ENCODE measurements around the gene NUDT19. TPM values are rescaled to one million over a fixed set of nuclear protein-coding genes. Genes with fewer than 3 reads are reported as not detected.

Gene NUDT19
- total RNA-seq, 1 donor from 2014 or later = 14.2 TPM

GRCh38 chr19:32749361-32749760 is 57.7 kb downstream of the NUDT19 start:
- TF ChIP-seq, protein P1, sequence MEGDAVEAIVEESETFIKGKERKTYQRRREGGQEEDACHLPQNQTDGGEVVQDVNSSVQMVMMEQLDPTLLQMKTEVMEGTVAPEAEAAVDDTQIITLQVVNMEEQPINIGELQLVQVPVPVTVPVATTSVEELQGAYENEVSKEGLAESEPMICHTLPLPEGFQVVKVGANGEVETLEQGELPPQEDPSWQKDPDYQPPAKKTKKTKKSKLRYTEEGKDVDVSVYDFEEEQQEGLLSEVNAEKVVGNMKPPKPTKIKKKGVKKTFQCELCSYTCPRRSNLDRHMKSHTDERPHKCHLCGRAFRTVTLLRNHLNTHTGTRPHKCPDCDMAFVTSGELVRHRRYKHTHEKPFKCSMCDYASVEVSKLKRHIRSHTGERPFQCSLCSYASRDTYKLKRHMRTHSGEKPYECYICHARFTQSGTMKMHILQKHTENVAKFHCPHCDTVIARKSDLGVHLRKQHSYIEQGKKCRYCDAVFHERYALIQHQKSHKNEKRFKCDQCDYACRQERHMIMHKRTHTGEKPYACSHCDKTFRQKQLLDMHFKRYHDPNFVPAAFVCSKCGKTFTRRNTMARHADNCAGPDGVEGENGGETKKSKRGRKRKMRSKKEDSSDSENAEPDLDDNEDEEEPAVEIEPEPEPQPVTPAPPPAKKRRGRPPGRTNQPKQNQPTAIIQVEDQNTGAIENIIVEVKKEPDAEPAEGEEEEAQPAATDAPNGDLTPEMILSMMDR (IDR thresholded peaks at IDR 0.05; ENCODE audit: unreplicated experiment) = no peak
- H3K4me3 Mint-ChIP-seq = no peak overlapping the region
- H3K27me3 Mint-ChIP-seq (ENCODE audit: low read depth) = peaks cover 7% of the 10 kb centered on the region
- no peak for DNase-seq (ENCODE audit: low spot score in 2 of 2, unreplicated experiment in 2 of 2)
- no peaks in the 10 kb centered on the region for H3K4me1 Mint-ChIP-seq
- no peak overlapping the region for H3K27ac Mint-ChIP-seq
- H3K9me3 Mint-ChIP-seq = no peaks in the 10 kb centered on the region
- H3K36me3 Mint-ChIP-seq = no peaks in the 10 kb centered on the region

DNA sequence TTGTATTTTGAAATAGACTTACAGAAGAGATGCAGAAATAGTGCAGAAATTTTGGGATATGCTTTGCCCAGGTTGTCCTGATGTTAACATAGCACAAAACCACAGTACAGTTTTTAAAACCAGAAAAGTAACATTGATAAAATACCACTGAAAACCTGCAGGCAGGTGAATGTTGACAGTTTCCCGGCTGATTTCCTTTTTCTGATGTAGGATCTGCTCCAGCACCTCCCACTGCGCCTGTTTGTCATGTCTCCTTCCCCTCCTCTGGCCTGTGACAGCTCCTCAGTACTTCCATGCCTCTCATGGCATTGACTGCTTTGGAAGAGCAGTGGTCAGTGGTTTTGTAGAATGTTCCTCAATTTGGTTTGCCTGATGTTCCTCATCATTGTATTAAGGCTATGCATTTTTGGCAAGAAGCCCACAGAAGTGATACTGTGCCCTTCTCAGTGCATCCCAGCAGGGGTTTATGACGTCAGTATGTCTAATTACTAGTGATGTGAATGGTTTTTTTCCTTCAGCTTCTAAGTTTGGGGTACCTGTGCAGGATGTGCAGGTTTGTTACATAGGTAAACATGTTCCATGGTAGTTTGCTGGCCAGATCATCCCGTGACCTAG is 58.9 kb downstream of the NUDT19 start:
- Mint-ChIP-seq H3K4me1 (no peaks in the 10 kb centered on the region), H3K9me3 (no peaks in the 10 kb centered on the region), H3K4me3 (no peak overlapping the region), H3K36me3 (no peaks in the 10 kb centered on the region), H3K27ac (no peak overlapping the region), H3K27me3 (ENCODE audit: low read depth) (peaks cover 11% of the 10 kb centered on the region)
- no peak for DNase-seq (ENCODE audit: low spot score in 2 of 2, unreplicated experiment in 2 of 2)
- TF ChIP-seq, protein P1 (IDR thresholded peaks at IDR 0.05; ENCODE audit: unreplicated experiment) = no peak

GRCh38 chr19:32751066-32751465 is 59.4 kb downstream of the NUDT19 start:
- H3K36me3 Mint-ChIP-seq = no peaks in the 10 kb centered on the region
- H3K4me3 Mint-ChIP-seq = no peak overlapping the region
- no peaks in the 10 kb centered on the region for H3K9me3 Mint-ChIP-seq
- no peaks in the 10 kb centered on the region for H3K4me1 Mint-ChIP-seq
- H3K27ac Mint-ChIP-seq = no peak overlapping the region
- DNase-seq (ENCODE audit: low spot score in 2 of 2, unreplicated experiment in 2 of 2) = no peak
- TF ChIP-seq, protein P1 (IDR thresholded peaks at IDR 0.05; ENCODE audit: unreplicated experiment) = no peak
- peaks cover 13% of the 10 kb centered on the region for H3K27me3 Mint-ChIP-seq (ENCODE audit: low read depth)

DNA sequence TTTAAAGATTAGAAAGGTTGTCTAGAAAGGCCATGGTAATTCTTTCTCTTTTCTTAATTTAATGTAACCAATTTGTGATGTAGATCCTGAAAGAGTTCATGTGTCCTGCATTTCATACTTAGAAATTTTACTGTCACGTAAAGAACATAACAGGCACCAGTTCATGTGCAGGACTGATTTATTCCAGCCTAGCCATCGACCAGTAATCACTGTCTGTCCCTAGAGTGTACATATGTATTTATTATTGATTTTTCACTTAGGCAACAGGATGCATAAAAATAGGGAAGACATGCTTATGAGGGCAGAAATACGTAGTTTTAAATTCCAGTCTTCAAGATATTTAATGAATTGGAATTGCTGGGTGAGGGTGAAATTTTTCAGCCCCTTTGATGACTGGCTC is 65.6 kb downstream of the NUDT19 start:
- TF ChIP-seq, protein P1 (IDR thresholded peaks at IDR 0.05; ENCODE audit: unreplicated experiment) = no peak

More for the DNA sequence above, 65.6 kb downstream of the NUDT19 start:
- Mint-ChIP-seq H3K4me1 (no peaks in the 10 kb centered on the region), H3K36me3 (no peaks in the 10 kb centered on the region), H3K4me3 (no peak overlapping the region), H3K27me3 (ENCODE audit: low read depth) (peaks cover 10% of the 10 kb centered on the region), H3K9me3 (peaks cover 6% of the 10 kb centered on the region), H3K27ac (no peak overlapping the region)
- no peak for DNase-seq (ENCODE audit: low spot score in 2 of 2, unreplicated experiment in 2 of 2)

Other genes with a start within 250 kb of the NUDT19 start
- gene PDCD5, start 110.6 kb upstream of the NUDT19 start, total RNA-seq = 97.9 to 101 TPM (median 98.7 TPM) in 3 replicates
- gene ANKRD27, start 16.6 kb upstream of the NUDT19 start, total RNA-seq = 30.9 to 33.3 TPM (median 31.8 TPM) in 3 replicates
- 0.11 to 0.38 TPM (median 0.29 TPM) in 3 replicates for gene RGS9BP, start 16.0 kb upstream of the NUDT19 start, total RNA-seq
- 0.24 to 0.63 TPM (median 0.43 TPM) in 3 replicates for gene TDRD12, start 27.9 kb downstream of the NUDT19 start, total RNA-seq
- gene SLC7A9, start 177.9 kb downstream of the NUDT19 start, total RNA-seq = 0.51 to 1.2 TPM (median 0.65 TPM) in 3 replicates